A549 treated with ZK216348 at 1 μM for 4 hours (cell line): Measurements from ENCODE around the gene CDKN1A. TPM values are rescaled to one million over a fixed set of nuclear protein-coding genes. Genes with fewer than 3 reads are reported as not detected.

Experiments used
- total RNA-seq: library from RNA; stranded (reverse); fragments of 200-300 nt; extraction: Qiagen RNA extraction; gene quantifications from 5 replicates; pipeline ENCODE4 v1.2.3, GENCODE V29; 2022; ENCODE audit warnings: low read depth

Gene CDKN1A
- total RNA-seq: 189 to 281 TPM (median 252 TPM) in 5 replicates

GRCh38 chr6:36678488-36679042 is at the start of gene CDKN1A:
TSS of gene CDKN1A (plus strand) at chr6:36678714. CDS start at chr6:36684102, 5,388 bp downstream.

GRCh38 chr6:36697481-36697903 is 19.0 kb downstream of the CDKN1A start, which contains the start of gene RAB44:
TSS of gene RAB44 (plus strand) at chr6:36697826. CDS start at chr6:36704236, 6,410 bp downstream.

Other genes starting within 250 kb of the CDKN1A start
- not detected in 5 replicates for gene PXT1, start 235.9 kb upstream of the CDKN1A start, total RNA-seq
- 15.1 to 22.1 TPM (median 19.2 TPM) in 5 replicates for gene KCTD20, start 235.7 kb upstream of the CDKN1A start, total RNA-seq
- gene STK38, start 131.2 kb upstream of the CDKN1A start, total RNA-seq: 17.1 to 19.3 TPM (median 18.5 TPM) in 5 replicates
- gene SRSF3, start 84.4 kb upstream of the CDKN1A start, total RNA-seq: 512 to 684 TPM (median 546 TPM) in 5 replicates
- gene RAB44, start 19.1 kb downstream of the CDKN1A start, total RNA-seq: 0.06 to 0.09 TPM (median 0.07 TPM) in 3 of 5 replicates, not detected in the others
- 0.05 to 0.14 TPM (median 0.11 TPM) in 4 of 5 replicates, not detected in the other for gene CPNE5, start 160.7 kb downstream of the CDKN1A start, total RNA-seq
- gene PPIL1, start 196.1 kb downstream of the CDKN1A start, total RNA-seq: 39.3 to 51.6 TPM (median 43.4 TPM) in 5 replicates
- 13.1 to 18.6 TPM (median 17.6 TPM) in 5 replicates for gene C6orf89, start 207.2 kb downstream of the CDKN1A start, total RNA-seq